Endodermal cell (in vitro differentiated cells): ENCODE data around the gene SPATS2. TPM values are rescaled to one million over a fixed set of nuclear protein-coding genes. Genes with fewer than 3 reads are reported as not detected.

Experiments used
- DNase-seq: peaks from one replicate; pipeline ENCODE4 v3.0.0-alpha.2; 2017
- H3K27ac ChIP-seq: 2 replicates; pipeline ENCODE4 v1.5.1; 2013; ENCODE audit warnings: mild to moderate bottlenecking, low read depth, low read length, moderate library complexity
- H3K27me3 ChIP-seq: 2 replicates; pipeline ENCODE4 v1.6.1; 2013; ENCODE audit warnings: mild to moderate bottlenecking, low read length, moderate library complexity; ENCODE audit not compliant: insufficient read depth, control insufficient read depth, poor library complexity, severe bottlenecking
- H3K36me3 ChIP-seq: 2 replicates; pipeline ENCODE4 v1.7.0; 2013; ENCODE audit warnings: mild to moderate bottlenecking, low read length, moderate library complexity; ENCODE audit not compliant: control insufficient read depth, insufficient read depth
- H3K4me1 ChIP-seq: one replicate; pipeline ENCODE4 v1.7.0; 2013; ENCODE audit warnings: low read length; ENCODE audit not compliant: control insufficient read depth, insufficient read depth
- H3K4me3 ChIP-seq: 2 replicates; pipeline ENCODE4 v1.5.1; 2013; ENCODE audit warnings: mild to moderate bottlenecking, low read length, moderate library complexity
- H3K9ac ChIP-seq: 2 replicates; pipeline ENCODE4 v1.6.1; 2013; ENCODE audit warnings: mild to moderate bottlenecking, low read length, moderate library complexity; ENCODE audit not compliant: poor library complexity, severe bottlenecking; ENCODE audit errors: extremely low read depth
- H3K9me3 ChIP-seq: 2 replicates; pipeline ENCODE4 v1.6.1; 2013; ENCODE audit warnings: mild to moderate bottlenecking, low read length, moderate library complexity; ENCODE audit not compliant: control insufficient read depth
- H3K27ac Mint-ChIP-seq: 2 replicates; pipeline ENCODE4 v1.8.0; 2020; ENCODE audit warnings: mixed read lengths
- H3K27me3 Mint-ChIP-seq: 2 replicates; pipeline ENCODE4 v1.8.0; 2021; ENCODE audit warnings: mild to moderate bottlenecking, mixed read lengths; ENCODE audit not compliant: insufficient read depth
- H3K36me3 Mint-ChIP-seq: 2 replicates; pipeline ENCODE4 v1.8.0; 2020; ENCODE audit warnings: low read depth, mixed read lengths
- H3K4me1 Mint-ChIP-seq: 2 replicates; pipeline ENCODE4 v1.8.0; 2020; ENCODE audit warnings: mixed read lengths
- H3K4me3 Mint-ChIP-seq: 2 replicates; pipeline ENCODE4 v1.8.0; 2020; ENCODE audit warnings: mild to moderate bottlenecking, moderate library complexity, mixed read lengths
- H3K9me3 Mint-ChIP-seq: 2 replicates; pipeline ENCODE4 v1.8.0; 2020; ENCODE audit warnings: mild to moderate bottlenecking, mixed read lengths
- WGBS, 2 experiments: methylation state at CpG; one replicate each; pipeline versions ENCODE4 v1.1.5 to v1.1.7; 2013; ENCODE audit warnings: missing lambda C conversion rate in 2 of 2, mixed read lengths in 1 of 2; ENCODE audit not compliant: insufficient coverage in 1 of 2, insufficient read length in 1 of 2; 5-methylcytosine and 5-hydroxymethylcytosine counted together
- total RNA-seq, 2 donors: library from RNA; stranded (reverse); fragmentation: NEBNext Ultra II Directional in 1 of 2; extraction: Animal tissue kit (Norgen Biotek cat#: 25700) in 1 of 2; gene quantifications; 2 replicates in 1 of 2; 3 replicates in 1 of 2; pipeline ENCODE4 v1.2.1, GENCODE V29; 2021
- TF ChIP-seq, protein P1 (sequence below): fragments of 200-600 bp; sonication (generic); conservative IDR thresholded peaks from 2 replicates; pipeline ENCODE4 v1.5.0; 2021; ENCODE audit warnings: antibody characterized with exemption, mild to moderate bottlenecking

Gene SPATS2
- total RNA-seq, 2 donors from 2014 or later: 50.2 to 64.8 TPM

DNA sequence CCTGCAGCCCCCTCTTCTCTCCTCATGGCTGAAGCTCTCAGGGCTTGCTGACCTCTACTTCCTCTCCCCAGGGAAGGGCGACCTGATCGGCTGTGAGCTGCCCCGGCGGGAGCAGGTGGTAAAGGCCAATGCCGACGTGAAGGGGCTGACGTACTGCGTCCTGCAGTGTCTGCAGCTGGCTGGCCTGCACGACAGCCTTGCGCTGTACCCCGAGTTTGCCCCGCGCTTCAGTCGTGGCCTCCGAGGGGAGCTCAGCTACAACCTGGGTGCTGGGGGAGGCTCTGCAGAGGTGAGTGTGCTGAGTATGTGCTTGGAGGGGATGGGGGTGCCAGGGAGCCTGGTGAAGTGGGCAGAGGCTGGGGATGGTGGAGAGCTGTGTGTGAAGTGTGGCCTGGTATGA is 187.0 kb downstream of the SPATS2 start:
- no peak overlapping the region for H3K4me3 Mint-ChIP-seq
- Histone ChIP-seq H3K9ac (no peak overlapping the region), H3K4me3 (no peak overlapping the region), H3K27ac (no peak overlapping the region), H3K9me3 (no peaks in the 10 kb centered on the region), H3K4me1 (peaks cover 7% of the 10 kb centered on the region), H3K27me3 (peaks cover 3% of the 10 kb centered on the region), H3K36me3 (peaks cover 24% of the 10 kb centered on the region)
- DNase-seq: no peak
- TF ChIP-seq, protein P1, sequence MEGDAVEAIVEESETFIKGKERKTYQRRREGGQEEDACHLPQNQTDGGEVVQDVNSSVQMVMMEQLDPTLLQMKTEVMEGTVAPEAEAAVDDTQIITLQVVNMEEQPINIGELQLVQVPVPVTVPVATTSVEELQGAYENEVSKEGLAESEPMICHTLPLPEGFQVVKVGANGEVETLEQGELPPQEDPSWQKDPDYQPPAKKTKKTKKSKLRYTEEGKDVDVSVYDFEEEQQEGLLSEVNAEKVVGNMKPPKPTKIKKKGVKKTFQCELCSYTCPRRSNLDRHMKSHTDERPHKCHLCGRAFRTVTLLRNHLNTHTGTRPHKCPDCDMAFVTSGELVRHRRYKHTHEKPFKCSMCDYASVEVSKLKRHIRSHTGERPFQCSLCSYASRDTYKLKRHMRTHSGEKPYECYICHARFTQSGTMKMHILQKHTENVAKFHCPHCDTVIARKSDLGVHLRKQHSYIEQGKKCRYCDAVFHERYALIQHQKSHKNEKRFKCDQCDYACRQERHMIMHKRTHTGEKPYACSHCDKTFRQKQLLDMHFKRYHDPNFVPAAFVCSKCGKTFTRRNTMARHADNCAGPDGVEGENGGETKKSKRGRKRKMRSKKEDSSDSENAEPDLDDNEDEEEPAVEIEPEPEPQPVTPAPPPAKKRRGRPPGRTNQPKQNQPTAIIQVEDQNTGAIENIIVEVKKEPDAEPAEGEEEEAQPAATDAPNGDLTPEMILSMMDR: no peak
- no peaks in the 10 kb centered on the region for H3K9me3 Mint-ChIP-seq
- H3K27me3 Mint-ChIP-seq: peaks cover 31% of the 10 kb centered on the region
- peaks cover 11% of the 10 kb centered on the region for H3K36me3 Mint-ChIP-seq
- peaks cover 23% of the 10 kb centered on the region for H3K4me1 Mint-ChIP-seq
- H3K27ac Mint-ChIP-seq: no peak overlapping the region
- 88 to 95% methylated on average over 15 of the region's 15 CpGs for WGBS, 2 experiments

DNA sequence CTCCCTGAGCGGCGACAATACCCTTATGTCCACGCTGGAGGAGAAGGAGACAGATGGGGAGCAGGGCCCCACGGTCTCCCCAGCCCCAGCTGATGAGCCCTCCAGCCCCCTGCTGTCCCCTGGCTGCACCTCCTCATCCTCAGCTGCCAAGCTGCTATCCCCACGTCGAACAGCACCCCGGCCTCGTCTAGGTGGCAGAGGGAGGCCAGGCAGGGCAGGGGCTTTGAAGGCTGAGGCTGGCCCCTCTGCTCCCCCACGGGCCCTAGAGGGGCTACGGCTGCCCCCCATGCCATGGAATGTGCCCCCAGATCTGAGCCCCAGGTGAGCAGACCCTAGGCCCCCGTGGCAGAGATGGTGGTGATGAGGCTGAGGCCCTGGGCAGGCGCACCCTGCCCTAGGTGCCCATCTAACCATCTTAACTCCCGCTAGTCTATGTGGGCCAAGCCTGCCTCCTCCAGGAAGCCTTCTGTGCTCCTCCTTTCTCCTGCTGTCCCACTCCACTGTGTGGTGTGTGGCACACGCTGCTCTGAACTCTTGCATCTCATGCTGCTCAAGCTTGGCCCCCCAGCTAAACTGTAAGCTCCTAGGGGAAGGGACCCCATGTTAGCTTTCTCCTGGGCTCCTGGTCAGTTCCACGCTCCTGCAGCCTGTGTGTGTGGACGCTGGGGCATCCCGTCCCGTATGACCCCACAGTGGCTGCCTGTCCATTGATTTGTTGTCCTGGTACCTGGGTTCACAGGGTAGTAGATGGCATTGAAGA is 188.5 kb downstream of the SPATS2 start:
- WGBS, 2 experiments: 91 to 95% methylated on average over 11 to 18 of the region's 18 CpGs
- Mint-ChIP-seq H3K9me3 (no peaks in the 10 kb centered on the region), H3K4me1 (peaks cover 15% of the 10 kb centered on the region), H3K36me3 (peaks cover 20% of the 10 kb centered on the region), H3K27me3 (peaks cover 18% of the 10 kb centered on the region), H3K4me3 (no peak overlapping the region), H3K27ac (no peak overlapping the region)
- Histone ChIP-seq H3K9me3 (no peaks in the 10 kb centered on the region), H3K27me3 (no peaks in the 10 kb centered on the region), H3K9ac (no peak overlapping the region), H3K36me3 (peaks cover 39% of the 10 kb centered on the region), H3K4me3 (no peak overlapping the region), H3K27ac (no peak overlapping the region), H3K4me1 (no peaks in the 10 kb centered on the region)
- TF ChIP-seq, protein P1: no peak
- DNase-seq: no peak

DNA sequence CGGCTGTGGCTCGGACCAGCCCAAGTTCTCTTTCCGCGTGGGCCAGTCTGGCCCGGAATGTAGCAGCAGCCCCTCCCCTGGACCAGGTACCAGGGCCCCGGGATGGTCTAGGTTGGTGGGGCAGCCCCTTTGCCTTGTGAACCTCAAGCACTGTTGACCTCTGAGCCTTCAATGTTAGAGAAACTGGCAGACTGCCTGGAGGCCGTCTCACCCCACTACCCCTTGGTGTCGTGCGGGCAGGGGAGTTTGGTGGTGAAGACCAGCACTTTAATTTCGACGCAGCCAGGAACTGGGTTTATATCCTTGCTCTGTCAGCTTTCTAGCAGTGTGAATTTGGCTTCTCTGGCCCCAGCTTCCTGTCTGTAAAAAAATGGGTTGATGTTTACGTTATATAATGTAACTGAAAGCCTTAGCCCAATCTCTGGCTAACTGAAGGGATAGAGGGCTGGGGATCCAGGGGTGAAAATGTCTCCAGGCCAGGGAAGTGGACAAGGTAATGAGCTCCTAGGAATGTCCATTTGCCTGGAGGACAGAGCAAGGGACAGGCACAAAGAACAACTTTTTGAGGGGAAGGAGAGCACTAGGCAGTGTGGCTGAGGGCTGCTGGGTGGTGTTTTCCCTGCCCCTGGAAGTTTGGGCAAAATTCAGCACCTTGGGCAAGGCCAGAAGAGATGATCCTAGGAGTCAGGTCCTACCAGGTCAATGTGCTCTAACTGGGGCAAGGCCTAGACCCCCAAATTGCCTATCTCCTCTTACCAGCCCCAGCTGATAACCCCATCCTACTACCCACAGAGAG is 189.3 kb downstream of the SPATS2 start:
- WGBS, 2 experiments: 94 to 100% methylated on average over 8 to 12 of the region's 12 CpGs
- Histone ChIP-seq H3K27me3 (no peaks in the 10 kb centered on the region), H3K9me3 (no peaks in the 10 kb centered on the region), H3K36me3 (peaks cover 45% of the 10 kb centered on the region), H3K4me3 (no peak overlapping the region), H3K27ac (no peak overlapping the region), H3K9ac (no peak overlapping the region), H3K4me1 (no peaks in the 10 kb centered on the region)
- H3K4me1 Mint-ChIP-seq: peaks cover 11% of the 10 kb centered on the region
- no peak overlapping the region for H3K4me3 Mint-ChIP-seq
- TF ChIP-seq, protein P1: no peak
- H3K27ac Mint-ChIP-seq: no peak overlapping the region
- H3K9me3 Mint-ChIP-seq: no peaks in the 10 kb centered on the region
- H3K36me3 Mint-ChIP-seq: peaks cover 22% of the 10 kb centered on the region
- DNase-seq: no peak
- H3K27me3 Mint-ChIP-seq: peaks cover 14% of the 10 kb centered on the region
